HCT116 (cell line): ENCODE results near the gene NHLRC4. TPM values are rescaled to one million over a fixed set of nuclear protein-coding genes. Genes with fewer than 3 reads are reported as not detected.
A peak's percentile ranks its signal among the peaks of the same experiment; 100 is the strongest.

Experiments used
- ATAC-seq: fragments of 200-7000 bp; cut with Tn5 transposase; 2 replicates; pipeline ENCODE4 v1.9.1; 2020; ENCODE audit warnings: mild to moderate bottlenecking, moderate library complexity
- BruUV-seq: library from RNA; stranded (reverse); fragments of 400-500 nt; replicated peaks from 2 replicates; lab custom pipeline; 2021; lab: Mats Ljungman, UMichigan
- CTCF ChIA-PET: fragments of 300-600 bp; sonication (Branson Sonifier 250); formaldehyde crosslinking; loops from one replicate; lab custom pipeline; 2021; ENCODE audit warnings: antibody characterized with exemption; lab: Charles Lee
- POLR2A ChIA-PET: fragments of 300-600, 350-600 bp; sonication (Branson Sonifier 250); formaldehyde crosslinking; loops from one replicate; lab custom pipeline; 2021; ENCODE audit warnings: antibody characterized with exemption; lab: Charles Lee
- RAD21 ChIA-PET, 2 experiments: fragments of 300-600 bp; sonication (Branson Sonifier 250); formaldehyde crosslinking; loops; one replicate each; lab custom pipeline; 2023; ENCODE audit warnings: low total read pairs in 2 of 2; ENCODE audit not compliant: uncharacterized antibody in 2 of 2, unreplicated experiment in 2 of 2, low non-redundant PET in 1 of 2; lab: Charles Lee
- DNase-seq: peaks from one replicate; pipeline ENCODE4 v3.0.0-alpha.2; 2010; ENCODE audit warnings: low read depth, low spot score
- H2AFZ ChIP-seq: fragments of 200-600 bp; shearing (Covaris generic), sonication (generic); 2 replicates; pipeline ENCODE4 v1.6.1; 2017; ENCODE audit warnings: low read depth, mixed run types, mixed read lengths, antibody characterized with exemption, low read length; ENCODE audit not compliant: poor library complexity, severe bottlenecking
- H3K27ac ChIP-seq: 2 replicates; pipeline ENCODE4 v1.5.1; 2012; ENCODE audit warnings: low read depth, low read length
- H3K27me3 ChIP-seq: fragments of 200-600 bp; sonication (generic); 2 replicates; pipeline ENCODE4 v1.6.1; 2016; ENCODE audit warnings: mixed run types, low read length, mixed read lengths; ENCODE audit not compliant: insufficient read depth
- H3K36me3 ChIP-seq, 2 experiments: fragments of 200-500 bp in 1 of 2; fragments of 200-600 bp in 1 of 2; sonication (Bioruptor generic) in 1 of 2; sonication (generic) in 1 of 2; 2 replicates each; pipeline versions ENCODE4 v1.5.1 to v1.6.1; 2014 to 2016; ENCODE audit warnings: low read length in 2 of 2, inconsistent platforms in 1 of 2, mixed read lengths in 1 of 2, mixed run types in 1 of 2; ENCODE audit not compliant: insufficient read depth in 2 of 2, control insufficient read depth in 1 of 2
- H3K4me1 ChIP-seq, 2 experiments: fragments of 200-600 bp in 1 of 2; sonication (generic) in 1 of 2; 2 replicates each; pipeline versions ENCODE4 v1.5.1 to v1.6.1; 2012 to 2017; ENCODE audit warnings: low read length in 2 of 2, inconsistent platforms in 1 of 2, mild to moderate bottlenecking in 1 of 2, mixed read lengths in 1 of 2, mixed run types in 1 of 2, moderate library complexity in 1 of 2; ENCODE audit not compliant: insufficient read depth in 2 of 2, control insufficient read depth in 1 of 2
- H3K4me2 ChIP-seq: fragments of 200-600 bp; sonication (generic); 2 replicates; pipeline ENCODE4 v1.6.1; 2017; ENCODE audit warnings: mixed run types, low read length, mixed read lengths
- H3K4me3 ChIP-seq, 2 experiments: fragments of 200-600 bp in 1 of 2; sonication (generic) in 1 of 2; replicated peaks in 1 of 2; 2 replicates each; pipeline ENCODE4 v1.5.1; 2011 to 2016; ENCODE audit warnings: low read length in 2 of 2, control low read depth in 1 of 2, low read depth in 1 of 2, mild to moderate bottlenecking in 1 of 2, mixed read lengths in 1 of 2, mixed run types in 1 of 2
- H3K79me2 ChIP-seq: fragments of 200-600 bp; sonication (generic); 2 replicates; pipeline ENCODE4 v1.6.1; 2017; ENCODE audit warnings: mild to moderate bottlenecking, mixed run types, low read length, moderate library complexity, mixed read lengths; ENCODE audit not compliant: insufficient read depth
- H3K9ac ChIP-seq: fragments of 200-600 bp; sonication (generic); 2 replicates; pipeline ENCODE4 v1.6.1; 2016; ENCODE audit warnings: low read length, mixed read lengths
- H3K9me2 ChIP-seq: fragments of 200-600 bp; sonication (generic), shearing (Covaris generic); 2 replicates; pipeline ENCODE4 v1.6.1; 2017; ENCODE audit warnings: mixed run types, mild to moderate bottlenecking, moderate library complexity; ENCODE audit not compliant: insufficient read depth
- H3K9me3 ChIP-seq, 2 experiments: fragments of 200-500 bp in 1 of 2; fragments of 200-600 bp in 1 of 2; sonication (Bioruptor generic) in 1 of 2; sonication (generic) in 1 of 2; 2 replicates each; pipeline ENCODE4 v1.6.1; 2014 to 2017; ENCODE audit warnings: low read length in 2 of 2, mixed read lengths in 2 of 2, inconsistent platforms in 1 of 2, low read depth in 1 of 2, mild to moderate bottlenecking in 1 of 2, mixed run types in 1 of 2, moderate library complexity in 1 of 2; ENCODE audit not compliant: control insufficient read depth in 1 of 2, insufficient read depth in 1 of 2
- H4K20me1 ChIP-seq: fragments of 200-600 bp; sonication (generic), shearing (Covaris generic); 2 replicates; pipeline ENCODE4 v1.6.1; 2017; ENCODE audit warnings: mixed run types, mild to moderate bottlenecking, moderate library complexity; ENCODE audit not compliant: insufficient read depth
- ELF1 ChIP-seq: IDR thresholded peaks from 2 replicates; pipeline ENCODE4 v1.6.1; 2012; ENCODE audit warnings: low read depth, borderline replicate concordance
- FOSL1 ChIP-seq: IDR thresholded peaks from 2 replicates; pipeline ENCODE4 v1.6.1; 2012; ENCODE audit warnings: low read depth
- POLR2AphosphoS5 ChIP-seq: IDR thresholded peaks from 2 replicates; pipeline ENCODE4 v1.6.1; 2011; ENCODE audit warnings: mild to moderate bottlenecking, low read depth, low read length, moderate library complexity
- RAD21 ChIP-seq: IDR thresholded peaks from 2 replicates; pipeline ENCODE4 v1.6.1; 2012; ENCODE audit warnings: low read depth, mild to moderate bottlenecking
- SIN3A ChIP-seq: IDR thresholded peaks from 2 replicates; pipeline ENCODE4 v1.6.1; 2012; ENCODE audit warnings: low read depth
- SP1 ChIP-seq: IDR thresholded peaks from 2 replicates; pipeline ENCODE4 v1.6.1; 2012; ENCODE audit warnings: low read depth
- TCF7L2 ChIP-seq: IDR thresholded peaks from 2 replicates; pipeline ENCODE4 v1.7.0; 2011; ENCODE audit warnings: borderline replicate concordance, inconsistent platforms; ENCODE audit not compliant: insufficient read depth, insufficient read length; ENCODE audit errors: extremely low read depth
- intact Hi-C: fragments of 100-400 bp; cut with micrococcal nuclease; formaldehyde crosslinking; loops from 2 replicates; pipeline ENCODE4 v1.10.0; 2022
- total RNA-seq: library from RNA; stranded (reverse); gene quantifications from one replicate; pipeline ENCODE4 v1.2.1, GENCODE V29; 2021; ENCODE audit not compliant: unreplicated experiment
- TF ChIP-seq, protein P1 (sequence below), 3 experiments: fragments of 200-600 bp in 1 of 3; sonication (generic) in 1 of 3; IDR thresholded peaks in 2 of 3; conservative IDR thresholded peaks in 1 of 3; 2 replicates each; pipeline ENCODE4 v1.5.1; 2012 to 2017; ENCODE audit warnings: low read depth in 2 of 3, low read length in 2 of 3, antibody characterized with exemption in 1 of 3, borderline replicate concordance in 1 of 3, control low read depth in 1 of 3, mild to moderate bottlenecking in 1 of 3, mixed read lengths in 1 of 3, mixed run types in 1 of 3, moderate library complexity in 1 of 3; ENCODE audit not compliant: insufficient read depth in 1 of 3

The NHLRC4 gene
- total RNA-seq, 1 experiment from 2014 or later, result 0.22 TPM

DNA sequence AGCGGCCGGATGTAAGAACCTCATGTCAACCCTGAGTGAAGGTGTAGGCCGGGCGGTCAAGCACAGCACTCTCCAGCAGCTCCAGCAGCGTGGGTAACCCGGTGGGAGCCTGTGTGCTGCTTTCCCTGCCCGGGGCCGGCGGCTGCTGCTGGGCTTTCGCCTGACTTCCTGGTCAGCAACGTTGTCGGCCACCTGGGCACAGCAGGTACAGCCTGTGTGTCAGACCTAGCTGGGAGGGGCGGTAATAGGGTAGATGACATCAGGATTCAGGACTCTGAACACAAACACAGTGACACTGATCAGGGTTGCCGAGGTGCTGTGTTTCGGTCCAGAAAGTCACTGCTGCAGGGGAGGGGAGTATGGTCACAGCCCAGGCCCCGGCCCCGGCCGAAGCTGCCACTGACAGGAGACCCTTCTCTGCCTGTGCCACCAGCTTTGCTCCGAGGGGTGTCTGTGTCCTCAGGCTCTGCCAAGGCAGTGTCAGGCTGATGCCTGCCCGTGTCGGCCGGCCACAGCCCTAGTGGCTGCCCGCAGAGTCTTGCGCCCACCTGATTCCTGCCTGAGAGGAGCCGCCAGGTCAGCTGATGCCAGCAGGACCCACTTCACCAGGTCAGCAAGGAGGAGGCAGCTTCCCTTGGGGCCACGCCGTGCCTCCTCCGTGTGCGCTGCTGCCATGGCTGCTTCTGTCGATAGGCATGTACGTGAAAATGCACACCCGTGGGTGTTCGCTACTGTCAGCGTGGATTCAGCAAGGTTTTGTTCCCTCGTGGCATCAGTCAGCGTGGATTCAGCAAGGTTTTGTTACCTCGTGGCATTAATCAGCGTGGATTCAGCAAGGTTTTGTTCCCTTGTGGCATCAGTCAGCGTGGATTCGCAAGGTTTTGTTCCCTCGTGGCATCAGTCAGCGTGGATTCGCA, 32.3 kb downstream of the NHLRC4 start:
- no peak overlapping the region for H3K27ac ChIP-seq
- TF ChIP-seq FOSL1, result no peak
- no peak for TF ChIP-seq POLR2AphosphoS5
- no peak for TF ChIP-seq ELF1
- no peak for TF ChIP-seq SP1
- no peak for TF ChIP-seq RAD21
- no peak for TF ChIP-seq TCF7L2
- TF ChIP-seq, all 23 proteins: peak for 0
- no peaks in the 10 kb centered on the region for H3K9me2 ChIP-seq
- H3K4me3 ChIP-seq, result no peak overlapping the region
- no peak overlapping the region for H3K9ac ChIP-seq
- ChIA-PET POLR2A (no interaction called here), RAD21 (no interaction called here), CTCF (no interaction called here)
- H3K79me2 ChIP-seq, result peaks cover 10% of the 10 kb centered on the region; the same call in 1 of the 2 replicates
- H3K4me2 ChIP-seq, result no peak overlapping the region
- intact Hi-C loops, result no loop called here
- peaks cover 3 to 4% of the 10 kb centered on the region in 2 experiments for H3K4me1 ChIP-seq
- peaks cover 0 to 3% of the 10 kb centered on the region in 2 experiments; a peak in 1 of 4 replicates for H3K36me3 ChIP-seq
- no peak for DNase-seq
- H4K20me1 ChIP-seq, result no peaks in the 10 kb centered on the region
- no peak overlapping the region for H2AFZ ChIP-seq
- ATAC-seq, result no peak
- H3K9me3 ChIP-seq, result no peaks in the 10 kb centered on the region
- BruUV-seq, result no TSS peak
- no peaks in the 10 kb centered on the region for H3K27me3 ChIP-seq

DNA sequence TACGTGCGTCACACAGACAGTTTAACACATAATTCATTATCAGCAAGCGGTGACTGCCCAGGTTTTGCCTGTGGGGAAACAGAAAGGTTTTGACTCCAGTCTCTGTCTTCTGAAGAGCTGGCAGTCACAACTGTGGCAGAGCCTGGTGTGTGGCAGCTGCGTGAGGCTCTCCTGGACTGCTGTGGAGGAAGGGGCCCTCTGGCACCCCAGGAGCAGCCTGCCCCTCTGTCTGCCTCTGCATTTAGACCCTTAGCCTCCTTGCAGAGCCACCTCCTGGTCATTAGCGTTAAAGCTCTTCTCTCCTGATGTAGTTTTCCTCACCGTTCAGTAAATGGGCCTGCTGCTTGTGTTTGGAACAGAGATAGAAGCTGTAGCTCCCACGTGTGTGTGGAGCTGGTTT, 34.0 kb downstream of the NHLRC4 start:
- Histone ChIP-seq H3K4me2 (no peak overlapping the region), H2AFZ (no peak overlapping the region), H3K4me1 (no peaks in the 10 kb centered on the region), H4K20me1 (no peaks in the 10 kb centered on the region), H3K79me2 (peaks cover 4% of the 10 kb centered on the region; the same call in 1 of the 2 replicates), H3K27ac (no peak overlapping the region), H3K27me3 (no peaks in the 10 kb centered on the region), H3K9me2 (no peaks in the 10 kb centered on the region), H3K9me3 (no peaks in the 10 kb centered on the region), H3K9ac (no peak overlapping the region), H3K4me3 (no peak overlapping the region), H3K36me3 (peaks cover 0 to 3% of the 10 kb centered on the region in 2 experiments; a peak in 1 of 4 replicates)
- intact Hi-C loops, result no loop called here
- ATAC-seq (no peak), DNase-seq (no peak)
- RAD21 ChIA-PET, result no interaction called here
- BruUV-seq, result no TSS peak
- TF ChIP-seq SIN3A, result no peak
- TF ChIP-seq, protein P1, sequence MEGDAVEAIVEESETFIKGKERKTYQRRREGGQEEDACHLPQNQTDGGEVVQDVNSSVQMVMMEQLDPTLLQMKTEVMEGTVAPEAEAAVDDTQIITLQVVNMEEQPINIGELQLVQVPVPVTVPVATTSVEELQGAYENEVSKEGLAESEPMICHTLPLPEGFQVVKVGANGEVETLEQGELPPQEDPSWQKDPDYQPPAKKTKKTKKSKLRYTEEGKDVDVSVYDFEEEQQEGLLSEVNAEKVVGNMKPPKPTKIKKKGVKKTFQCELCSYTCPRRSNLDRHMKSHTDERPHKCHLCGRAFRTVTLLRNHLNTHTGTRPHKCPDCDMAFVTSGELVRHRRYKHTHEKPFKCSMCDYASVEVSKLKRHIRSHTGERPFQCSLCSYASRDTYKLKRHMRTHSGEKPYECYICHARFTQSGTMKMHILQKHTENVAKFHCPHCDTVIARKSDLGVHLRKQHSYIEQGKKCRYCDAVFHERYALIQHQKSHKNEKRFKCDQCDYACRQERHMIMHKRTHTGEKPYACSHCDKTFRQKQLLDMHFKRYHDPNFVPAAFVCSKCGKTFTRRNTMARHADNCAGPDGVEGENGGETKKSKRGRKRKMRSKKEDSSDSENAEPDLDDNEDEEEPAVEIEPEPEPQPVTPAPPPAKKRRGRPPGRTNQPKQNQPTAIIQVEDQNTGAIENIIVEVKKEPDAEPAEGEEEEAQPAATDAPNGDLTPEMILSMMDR (IDR thresholded peaks at IDR 0.05 in 2 of 3, conservative IDR thresholded peaks at IDR 0.05 in 1 of 3; ENCODE audit: borderline replicate concordance in 1 of 3, insufficient read depth in 1 of 3, low read depth in 2 of 3, low read length in 2 of 3), result peak in 1 of 3 experiments; percentile 10; a peak in 1 of 6 replicates
- POLR2A ChIA-PET, result no interaction called here
- CTCF ChIA-PET, result no interaction called here
